GM10266 (cell line): ENCODE measurements around the gene FGB.

ENCODE experiments used
- DNase-seq: peaks from one replicate; pipeline ENCODE4 v3.0.0; 2012; ENCODE audit errors: extremely low spot score
- TF ChIP-seq, protein P1 (sequence below): IDR thresholded peaks from 2 replicates; pipeline ENCODE4 v1.5.1; 2012; ENCODE audit warnings: mild to moderate bottlenecking, low read depth; ENCODE audit not compliant: control insufficient read depth, insufficient read depth; ENCODE audit errors: missing control alignments

The FGB gene

DNA sequence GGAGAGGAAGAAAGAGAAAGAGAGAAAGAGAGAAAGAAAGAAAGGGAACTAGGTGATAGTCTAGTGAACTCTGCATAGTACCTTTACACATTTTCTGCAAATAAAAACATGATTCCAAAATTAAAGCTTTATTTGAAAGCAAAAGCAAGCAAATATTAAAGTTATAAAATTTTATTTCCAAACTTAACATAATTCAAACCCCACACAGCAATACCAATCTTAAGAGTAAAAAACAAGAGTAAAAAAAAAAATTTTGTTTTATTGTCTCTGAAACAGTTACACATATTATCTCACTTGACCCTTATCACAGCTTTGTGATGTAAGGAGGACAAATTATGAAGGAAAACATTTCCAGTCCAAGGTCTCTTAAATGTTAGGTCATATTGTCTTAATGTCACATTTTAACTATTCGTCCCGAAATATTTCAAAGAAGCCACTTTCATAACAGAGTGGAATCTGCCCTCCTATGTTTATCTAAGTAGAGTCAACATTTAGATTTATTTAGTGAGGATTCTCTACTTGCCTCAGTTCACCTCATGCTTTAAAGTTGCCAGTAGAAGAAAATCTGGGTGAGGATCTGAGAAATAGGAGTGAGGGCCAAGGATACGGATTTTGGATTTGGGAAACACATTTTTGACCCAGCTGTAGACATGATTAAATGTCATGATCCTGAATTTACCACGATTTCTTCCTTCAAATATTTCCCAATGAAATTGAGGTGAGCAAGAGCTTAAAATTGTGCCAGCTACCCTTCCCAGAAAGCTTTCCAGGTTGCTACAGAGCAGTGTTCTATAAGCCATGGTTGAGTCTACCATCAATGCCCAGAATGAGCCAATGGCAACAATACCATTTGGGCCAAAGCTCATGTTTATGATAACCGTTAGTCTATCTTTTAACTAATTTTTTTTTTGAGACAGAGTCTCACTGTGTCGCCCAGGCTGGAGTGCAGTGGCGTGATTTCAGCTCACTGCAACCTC lies 35.3 kb downstream of the FGB start:
- TF ChIP-seq, protein P1, sequence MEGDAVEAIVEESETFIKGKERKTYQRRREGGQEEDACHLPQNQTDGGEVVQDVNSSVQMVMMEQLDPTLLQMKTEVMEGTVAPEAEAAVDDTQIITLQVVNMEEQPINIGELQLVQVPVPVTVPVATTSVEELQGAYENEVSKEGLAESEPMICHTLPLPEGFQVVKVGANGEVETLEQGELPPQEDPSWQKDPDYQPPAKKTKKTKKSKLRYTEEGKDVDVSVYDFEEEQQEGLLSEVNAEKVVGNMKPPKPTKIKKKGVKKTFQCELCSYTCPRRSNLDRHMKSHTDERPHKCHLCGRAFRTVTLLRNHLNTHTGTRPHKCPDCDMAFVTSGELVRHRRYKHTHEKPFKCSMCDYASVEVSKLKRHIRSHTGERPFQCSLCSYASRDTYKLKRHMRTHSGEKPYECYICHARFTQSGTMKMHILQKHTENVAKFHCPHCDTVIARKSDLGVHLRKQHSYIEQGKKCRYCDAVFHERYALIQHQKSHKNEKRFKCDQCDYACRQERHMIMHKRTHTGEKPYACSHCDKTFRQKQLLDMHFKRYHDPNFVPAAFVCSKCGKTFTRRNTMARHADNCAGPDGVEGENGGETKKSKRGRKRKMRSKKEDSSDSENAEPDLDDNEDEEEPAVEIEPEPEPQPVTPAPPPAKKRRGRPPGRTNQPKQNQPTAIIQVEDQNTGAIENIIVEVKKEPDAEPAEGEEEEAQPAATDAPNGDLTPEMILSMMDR, result no peak
- no peak for DNase-seq

DNA sequence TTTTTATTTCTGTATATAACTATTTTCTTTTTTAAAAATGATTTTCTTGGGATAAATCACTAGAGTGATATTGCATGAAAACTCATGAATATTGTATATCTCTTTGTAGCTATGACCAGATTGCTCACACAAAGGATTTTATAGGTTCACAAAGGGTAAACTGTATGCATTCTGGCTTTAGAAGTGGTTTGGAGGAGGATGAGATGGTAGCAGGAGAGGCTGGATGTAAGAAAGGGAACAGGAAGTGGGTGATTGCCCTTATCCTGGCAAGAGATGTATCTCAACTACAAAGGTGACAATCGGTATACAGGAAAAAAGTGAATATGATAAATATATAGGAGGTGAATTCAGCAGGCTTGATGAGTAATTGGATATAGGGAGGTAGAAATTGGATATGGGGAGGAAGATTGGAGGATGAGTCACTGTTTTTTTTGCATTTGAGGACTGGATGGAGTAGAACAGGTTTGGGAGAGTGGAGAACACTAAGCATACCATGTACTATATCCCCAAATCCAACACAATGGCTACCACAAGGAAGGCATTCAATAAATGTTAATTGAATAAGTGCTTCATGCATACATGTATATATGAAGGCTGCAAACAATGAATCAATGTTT lies 39.7 kb downstream of the FGB start:
- DNase-seq, result no peak
- TF ChIP-seq, protein P1, result no peak

DNA sequence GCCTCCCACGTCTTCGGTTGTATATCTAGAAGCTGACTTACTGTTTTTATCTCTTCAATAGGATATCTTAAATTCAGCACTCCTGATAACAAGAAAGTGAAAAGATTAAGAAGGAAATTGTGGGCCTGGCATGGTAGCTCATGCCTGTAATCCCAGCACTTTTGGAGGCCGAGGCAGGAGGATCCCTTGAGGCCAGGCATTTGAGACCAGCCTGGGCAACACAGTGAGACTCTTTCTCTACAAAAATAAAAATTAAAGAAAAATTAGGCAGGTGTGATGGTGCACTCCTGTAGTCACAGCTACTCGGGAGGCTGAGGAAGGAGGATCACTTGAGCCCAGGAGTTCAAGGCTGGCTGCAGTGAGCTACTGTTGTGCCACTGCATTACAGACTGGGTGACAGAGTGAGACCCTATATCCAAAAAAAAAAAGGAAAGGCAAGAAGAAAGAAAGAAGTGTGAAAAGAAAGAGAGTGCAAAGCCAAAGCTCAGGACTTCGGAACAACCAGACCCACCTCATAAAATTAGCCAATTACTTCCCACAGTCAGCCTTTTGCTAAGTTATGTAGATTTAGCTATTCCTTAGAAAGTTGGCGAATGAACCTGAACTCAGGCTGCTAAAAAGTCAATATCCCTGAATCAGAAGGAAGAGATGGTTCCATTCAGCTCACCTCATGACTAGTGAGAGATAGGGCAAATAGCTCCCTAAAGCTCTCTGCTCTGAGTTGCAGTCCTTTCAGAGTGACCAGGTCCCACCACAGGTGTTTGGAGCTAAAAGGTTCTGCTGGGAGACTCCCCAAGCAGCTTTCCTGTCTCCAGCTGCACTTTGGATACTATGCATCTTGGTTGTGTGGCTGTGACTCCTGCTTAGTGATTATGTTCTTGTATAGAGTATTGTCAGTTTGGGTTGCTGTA lies 40.5 kb downstream of the FGB start:
- TF ChIP-seq, protein P1, result no peak
- no peak for DNase-seq

DNA sequence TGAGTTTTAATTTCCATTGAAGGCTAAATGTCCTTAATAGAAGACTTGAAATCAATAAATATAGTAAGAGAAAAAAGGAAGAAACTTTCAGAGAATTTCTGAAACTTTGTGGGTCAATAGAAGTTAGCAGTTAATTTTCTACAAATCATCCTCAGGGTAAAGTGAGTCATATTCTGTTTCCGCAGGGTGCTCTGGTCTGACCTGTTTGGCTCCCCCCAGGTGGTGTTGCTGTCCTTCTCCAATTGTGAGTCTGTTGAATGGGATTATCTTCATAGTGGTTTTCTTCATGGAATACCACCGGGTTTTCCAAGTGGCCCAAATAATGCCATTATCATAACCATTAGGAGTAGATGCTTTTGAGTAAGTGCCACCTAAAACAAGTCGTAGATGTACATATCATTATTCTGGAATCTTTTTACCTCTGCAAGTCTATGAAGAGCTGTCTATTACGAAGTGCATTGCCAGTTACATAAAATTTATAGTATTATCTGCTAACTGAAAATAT lies 41.9 kb downstream of the FGB start:
- TF ChIP-seq, protein P1, result no peak

DNA sequence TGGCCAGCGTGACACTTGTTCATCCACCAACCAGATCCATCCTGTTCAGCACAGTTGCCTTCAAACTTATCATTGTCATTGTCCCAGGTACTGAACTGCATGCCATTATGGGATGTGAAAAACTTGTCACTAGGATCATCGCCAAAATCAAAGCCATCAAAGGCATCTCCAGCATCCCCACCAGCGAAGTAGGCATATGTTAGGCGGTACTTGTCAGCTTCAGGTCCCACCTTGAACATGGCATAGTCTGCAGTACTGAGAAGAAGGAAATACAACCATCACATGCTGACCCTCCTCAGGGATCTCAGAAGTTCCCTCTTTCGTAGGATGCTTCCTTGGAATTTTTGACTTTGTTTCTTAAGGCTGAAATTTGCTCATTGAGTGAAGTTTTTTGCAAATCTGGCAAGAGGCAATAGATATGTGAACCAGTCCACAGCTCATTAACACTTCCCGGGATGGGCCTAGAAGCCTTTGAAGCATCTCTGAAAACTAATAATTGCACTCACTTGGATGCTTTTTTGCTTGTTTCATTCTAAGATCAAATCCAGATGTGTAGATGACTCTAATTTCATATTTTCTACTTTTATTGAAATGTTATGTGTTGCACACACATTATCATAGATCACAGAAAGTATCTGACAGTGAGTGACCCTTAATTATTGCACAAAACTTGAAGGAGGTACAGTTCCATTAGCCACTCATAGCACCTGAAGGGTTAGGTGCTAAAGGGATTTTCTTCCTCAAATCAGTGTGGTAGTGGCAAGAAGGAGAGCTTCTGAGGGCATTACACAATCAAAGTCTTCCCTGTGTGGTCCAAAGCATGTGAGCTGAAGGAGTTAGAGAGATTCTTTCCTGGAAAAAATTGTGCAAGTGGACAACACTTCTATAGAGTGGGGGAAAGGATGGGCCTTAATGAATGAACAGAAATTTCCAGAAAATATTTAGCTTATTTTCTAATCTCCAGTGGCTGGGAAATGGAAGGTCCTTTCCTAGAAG lies 44.2 kb downstream of the FGB start:
- DNase-seq, result no peak
- TF ChIP-seq, protein P1, result no peak

More for the DNA sequence above, 41.9 kb downstream of the FGB start:
- DNase-seq, result no peak
